Mesenchymal stem cell (in vitro differentiated cells and primary cell): ENCODE measurements around the gene AHSG.

Experiments
- DNase-seq: peaks from one replicate; pipeline ENCODE4 v3.0.0-alpha.2; 2013
- H2AFZ ChIP-seq: one replicate; pipeline ENCODE4 v1.6.1; 2013; ENCODE audit warnings: low read depth, mild to moderate bottlenecking, control low read depth, inconsistent platforms, low read length, moderate library complexity
- H2AK5ac ChIP-seq: 2 replicates; pipeline ENCODE4 v1.6.1; 2013; ENCODE audit warnings: low read length, moderate library complexity, mild to moderate bottlenecking, inconsistent platforms; ENCODE audit not compliant: severe bottlenecking
- H2BK120ac ChIP-seq: one replicate; pipeline ENCODE4 v1.6.1; 2013; ENCODE audit warnings: low read depth, mild to moderate bottlenecking, inconsistent platforms, low read length, moderate library complexity
- H2BK12ac ChIP-seq, 2 experiments: one replicate each; pipeline ENCODE4 v1.6.1; 2013; ENCODE audit warnings: inconsistent platforms in 2 of 2, low read length in 2 of 2, mild to moderate bottlenecking in 2 of 2, moderate library complexity in 2 of 2, control low read depth in 1 of 2
- H2BK15ac ChIP-seq: one replicate; pipeline ENCODE4 v1.6.1; 2013; ENCODE audit warnings: mild to moderate bottlenecking, low read depth, inconsistent platforms; ENCODE audit not compliant: poor library complexity, severe bottlenecking
- H2BK5ac ChIP-seq: 2 replicates; pipeline ENCODE4 v1.6.1; 2013; ENCODE audit warnings: low read depth, mild to moderate bottlenecking, low read length, control low read depth, inconsistent platforms; ENCODE audit not compliant: poor library complexity, severe bottlenecking
- H3K14ac ChIP-seq, 2 experiments: one replicate each; pipeline ENCODE4 v1.6.1; 2013; ENCODE audit warnings: inconsistent platforms in 2 of 2, low read length in 2 of 2, control low read depth in 1 of 2, mild to moderate bottlenecking in 1 of 2, moderate library complexity in 1 of 2
- H3K18ac ChIP-seq, 2 experiments: one replicate each; pipeline ENCODE4 v1.6.1; 2013; ENCODE audit warnings: inconsistent platforms in 2 of 2, low read length in 2 of 2, control low read depth in 1 of 2, low read depth in 1 of 2, mild to moderate bottlenecking in 1 of 2
- H3K23ac ChIP-seq, 2 experiments: one replicate each; pipeline ENCODE4 v1.6.1; 2013; ENCODE audit warnings: inconsistent platforms in 2 of 2, low read length in 2 of 2, mild to moderate bottlenecking in 2 of 2, moderate library complexity in 2 of 2, control low read depth in 1 of 2
- H3K27ac ChIP-seq: 2 replicates; pipeline ENCODE4 v1.5.1; 2013; ENCODE audit warnings: mild to moderate bottlenecking, moderate library complexity, low read length, control low read depth, inconsistent platforms; ENCODE audit not compliant: poor library complexity, severe bottlenecking
- H3K27me3 ChIP-seq, 2 experiments: 2 replicates each; pipeline versions ENCODE4 v1.6.1 to v1.7.0; 2013; ENCODE audit warnings: low read length in 2 of 2, mild to moderate bottlenecking in 2 of 2, moderate library complexity in 2 of 2, control low read depth in 1 of 2, inconsistent platforms in 1 of 2; ENCODE audit not compliant: control insufficient read depth in 1 of 2, insufficient read depth in 1 of 2
- H3K36me3 ChIP-seq, 2 experiments: 2 replicates each; pipeline versions ENCODE4 v1.6.1 to v1.7.0; 2013; ENCODE audit warnings: low read length in 2 of 2, control low read depth in 1 of 2, inconsistent platforms in 1 of 2, low read depth in 1 of 2, mild to moderate bottlenecking in 1 of 2; ENCODE audit not compliant: insufficient read depth in 2 of 2, control insufficient read depth in 1 of 2
- H3K4ac ChIP-seq, 2 experiments: one replicate each; pipeline ENCODE4 v1.6.1; 2013; ENCODE audit warnings: inconsistent platforms in 2 of 2, low read length in 2 of 2, mild to moderate bottlenecking in 2 of 2, moderate library complexity in 2 of 2, control low read depth in 1 of 2, low read depth in 1 of 2
- H3K4me1 ChIP-seq: 2 replicates; pipeline ENCODE4 v1.6.1; 2013; ENCODE audit warnings: low read depth, low read length, control low read depth; ENCODE audit not compliant: control insufficient read depth, insufficient read depth
- H3K4me2 ChIP-seq: 2 replicates; pipeline ENCODE4 v1.6.1; 2013; ENCODE audit warnings: low read length, mild to moderate bottlenecking, inconsistent platforms; ENCODE audit not compliant: poor library complexity, severe bottlenecking
- H3K4me3 ChIP-seq, 2 experiments: 2 replicates each; pipeline versions ENCODE4 v1.5.1 to v1.7.0; 2013; ENCODE audit warnings: low read length in 2 of 2, mild to moderate bottlenecking in 2 of 2, control low read depth in 1 of 2, low read depth in 1 of 2; ENCODE audit not compliant: insufficient read depth in 1 of 2
- H3K79me1 ChIP-seq: replicated peaks from 2 replicates; pipeline ENCODE4 v1.6.1; 2013; ENCODE audit warnings: mild to moderate bottlenecking, control low read depth, low read length, inconsistent platforms; ENCODE audit not compliant: poor library complexity, severe bottlenecking
- H3K9ac ChIP-seq: 2 replicates; pipeline ENCODE4 v1.7.0; 2013; ENCODE audit warnings: mild to moderate bottlenecking, low read length, moderate library complexity
- H3K9me3 ChIP-seq: 2 replicates; pipeline ENCODE4 v1.7.0; 2013; ENCODE audit warnings: mild to moderate bottlenecking, low read length; ENCODE audit not compliant: control insufficient read depth
- H4K8ac ChIP-seq: one replicate; pipeline ENCODE4 v1.6.1; 2013; ENCODE audit warnings: inconsistent platforms, mild to moderate bottlenecking, low read length, moderate library complexity
- H4K91ac ChIP-seq: one replicate; pipeline ENCODE4 v1.6.1; 2013; ENCODE audit warnings: mild to moderate bottlenecking, low read length, inconsistent platforms
- WGBS: methylation state at CpG from one replicate; pipeline ENCODE4 v1.1.7; 2013; ENCODE audit warnings: mixed read lengths; 5-methylcytosine and 5-hydroxymethylcytosine counted together

Gene AHSG

DNA sequence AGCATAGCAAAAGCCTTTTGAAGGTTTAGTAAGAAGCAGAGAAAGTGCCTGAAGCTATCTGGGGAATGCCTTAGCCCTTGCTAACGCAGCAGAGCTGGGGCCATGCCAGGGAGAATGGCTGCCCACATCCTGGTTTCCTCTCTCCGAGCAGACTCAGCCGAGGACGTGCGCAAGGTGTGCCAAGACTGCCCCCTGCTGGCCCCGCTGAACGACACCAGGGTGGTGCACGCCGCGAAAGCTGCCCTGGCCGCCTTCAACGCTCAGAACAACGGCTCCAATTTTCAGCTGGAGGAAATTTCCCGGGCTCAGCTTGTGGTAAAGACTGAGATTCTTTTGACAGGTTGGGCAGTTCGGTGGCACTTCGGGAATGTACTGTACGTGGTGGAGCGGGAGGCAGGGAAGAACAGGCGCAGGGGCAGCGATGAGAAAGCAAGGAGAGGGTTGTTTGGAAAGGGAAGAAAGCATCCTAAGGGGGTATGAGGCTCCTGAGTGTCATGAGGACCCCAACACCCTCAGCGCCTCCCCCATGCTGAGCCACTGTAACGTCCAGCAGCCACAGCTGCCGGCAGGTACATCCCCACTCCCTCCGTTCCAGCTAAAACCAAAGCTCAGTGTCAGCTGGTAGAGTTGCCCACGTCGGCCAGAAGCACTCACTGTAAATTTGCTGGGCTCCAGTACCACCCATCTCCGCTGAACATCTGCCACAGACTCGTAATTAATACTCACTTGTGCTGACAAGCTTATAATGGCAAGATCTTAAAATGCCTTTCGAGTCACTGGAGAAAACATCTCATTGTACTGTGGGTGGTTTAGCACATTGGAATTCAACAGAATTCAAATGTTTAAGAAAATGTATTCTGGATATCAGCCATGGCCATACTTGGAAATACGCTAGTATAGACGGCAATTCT is 4.4 kb downstream of the AHSG start:
- Histone ChIP-seq H3K36me3 (no peaks in the 10 kb centered on the region), H3K18ac (no peak overlapping the region), H3K9me3 (no peaks in the 10 kb centered on the region), H2BK12ac (no peak overlapping the region), H2AFZ (peak overlapping the region; percentile 29), H4K91ac (no peak overlapping the region), H3K4me1 (peaks cover 12% of the 10 kb centered on the region), H3K79me1 (peaks cover 2% of the 10 kb centered on the region), H3K27ac (peak overlapping the region; percentile 71), H2BK120ac (no peak overlapping the region), H4K8ac (peak overlapping the region; percentile 12), H3K4ac (no peak overlapping the region), H3K27me3 (peaks cover 26 to 60% of the 10 kb centered on the region in 2 experiments), H3K9ac (peak overlapping the region; percentile 66), H3K4me3 (peak overlapping the region in 1 of 2 experiments; percentile 62), H2BK15ac (no peak overlapping the region), H3K4me2 (peak overlapping the region; percentile 43), H3K23ac (no peak overlapping the region), H2BK5ac (no peak overlapping the region), H3K14ac (no peak overlapping the region), H2AK5ac (no peak overlapping the region)
- DNase-seq: peak; percentile 80
- 34% methylated on average over 28 of the region's 31 CpGs for WGBS

DNA sequence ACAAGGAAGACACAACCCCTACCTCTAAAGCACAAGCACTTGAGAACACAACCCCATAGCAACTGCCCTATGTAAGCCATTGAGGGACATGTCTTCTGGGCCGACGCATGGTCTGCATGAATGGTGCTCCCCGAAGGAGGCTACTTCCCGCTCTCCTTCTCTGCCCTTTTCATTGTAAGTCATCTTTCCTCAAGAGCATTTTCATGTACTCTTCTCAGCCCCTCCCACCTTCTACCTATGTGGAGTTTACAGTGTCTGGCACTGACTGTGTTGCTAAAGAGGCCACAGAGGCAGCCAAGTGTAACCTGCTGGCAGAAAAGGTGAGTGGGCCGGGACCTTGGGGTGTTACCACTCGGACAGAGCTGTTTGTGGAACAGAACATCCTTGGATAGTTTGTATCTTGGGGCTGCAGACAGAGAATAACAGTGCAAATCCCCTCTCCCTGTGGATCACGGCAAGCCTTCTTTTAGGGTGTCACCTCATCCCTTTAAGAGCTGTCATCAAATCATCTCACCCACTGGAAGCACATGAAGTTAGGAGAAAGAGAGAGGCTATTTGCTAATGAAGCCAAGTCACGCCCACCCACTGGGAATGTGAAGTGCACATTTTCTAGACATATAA is 5.6 kb downstream of the AHSG start:
- H3K9me3 ChIP-seq: no peaks in the 10 kb centered on the region
- peaks cover 2% of the 10 kb centered on the region for H3K79me1 ChIP-seq
- H4K91ac ChIP-seq: no peak overlapping the region
- no peak overlapping the region for H3K18ac ChIP-seq
- no peak overlapping the region for H2AFZ ChIP-seq
- H3K4me2 ChIP-seq: no peak overlapping the region
- no peak overlapping the region for H2BK15ac ChIP-seq
- H3K23ac ChIP-seq: no peak overlapping the region
- peak overlapping the region; percentile 72 for H2AK5ac ChIP-seq
- peaks cover 18 to 59% of the 10 kb centered on the region in 2 experiments for H3K27me3 ChIP-seq
- H3K4me3 ChIP-seq: no peak overlapping the region
- H2BK120ac ChIP-seq: no peak overlapping the region
- WGBS: 88% methylated on average over 6 of the region's 8 CpGs
- no peak overlapping the region for H3K9ac ChIP-seq
- H2BK5ac ChIP-seq: no peak overlapping the region
- no peak for DNase-seq
- H3K4ac ChIP-seq: no peak overlapping the region
- peaks cover 12% of the 10 kb centered on the region for H3K4me1 ChIP-seq
- no peak overlapping the region for H4K8ac ChIP-seq
- H3K27ac ChIP-seq: no peak overlapping the region
- no peak overlapping the region for H3K14ac ChIP-seq
- H3K36me3 ChIP-seq: no peaks in the 10 kb centered on the region
- H2BK12ac ChIP-seq: no peak overlapping the region

DNA sequence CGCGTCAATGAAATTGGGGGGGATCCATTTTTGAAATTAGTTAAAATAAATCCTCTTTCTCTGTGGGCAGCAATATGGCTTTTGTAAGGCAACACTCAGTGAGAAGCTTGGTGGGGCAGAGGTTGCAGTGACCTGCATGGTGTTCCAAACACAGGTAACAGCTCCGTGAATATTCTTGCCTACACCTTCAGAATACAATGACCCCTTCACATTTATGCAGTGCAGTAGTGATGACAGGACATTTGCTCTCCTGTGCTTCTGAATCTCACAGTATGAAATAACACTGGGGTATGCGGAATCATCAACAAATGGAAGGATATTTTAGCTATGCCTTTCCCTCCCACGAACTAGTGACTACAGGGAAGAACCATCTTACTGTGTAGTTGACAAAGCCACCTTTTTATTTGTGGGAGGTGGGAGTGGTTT is 6.9 kb downstream of the AHSG start:
- Histone ChIP-seq H3K9ac (no peak overlapping the region), H3K18ac (no peak overlapping the region), H3K4me3 (no peak overlapping the region), H3K4me1 (peaks cover 12% of the 10 kb centered on the region), H2BK120ac (no peak overlapping the region), H3K4me2 (no peak overlapping the region), H3K27me3 (peaks cover 10 to 48% of the 10 kb centered on the region in 2 experiments), H3K14ac (no peak overlapping the region), H4K91ac (no peak overlapping the region), H3K79me1 (peaks cover 2% of the 10 kb centered on the region), H3K23ac (no peak overlapping the region), H3K27ac (no peak overlapping the region), H2BK15ac (no peak overlapping the region), H2AFZ (no peak overlapping the region), H3K9me3 (no peaks in the 10 kb centered on the region), H3K4ac (no peak overlapping the region), H2BK12ac (no peak overlapping the region), H3K36me3 (no peaks in the 10 kb centered on the region), H2AK5ac (no peak overlapping the region), H2BK5ac (no peak overlapping the region), H4K8ac (no peak overlapping the region)
- DNase-seq: no peak
- 94% methylated on average over 5 of the region's 5 CpGs for WGBS
